SW480 (cell line): ENCODE measurements around the gene TUSC7.

Source experiments
- DNase-seq: peaks from one replicate; pipeline ENCODE4 v3.0.0-alpha.2; 2016; ENCODE audit warnings: low spot score

Gene TUSC7

GRCh38 chr3:116709479-116709878, at the start of gene TUSC7:
TUSC7 (plus strand) TSS chr3:116709779.
- DNase-seq, result no peak

GRCh38 chr3:116661196-116661595, 48.4 kb upstream of the TUSC7 start:
- DNase-seq, result no peak

DNA sequence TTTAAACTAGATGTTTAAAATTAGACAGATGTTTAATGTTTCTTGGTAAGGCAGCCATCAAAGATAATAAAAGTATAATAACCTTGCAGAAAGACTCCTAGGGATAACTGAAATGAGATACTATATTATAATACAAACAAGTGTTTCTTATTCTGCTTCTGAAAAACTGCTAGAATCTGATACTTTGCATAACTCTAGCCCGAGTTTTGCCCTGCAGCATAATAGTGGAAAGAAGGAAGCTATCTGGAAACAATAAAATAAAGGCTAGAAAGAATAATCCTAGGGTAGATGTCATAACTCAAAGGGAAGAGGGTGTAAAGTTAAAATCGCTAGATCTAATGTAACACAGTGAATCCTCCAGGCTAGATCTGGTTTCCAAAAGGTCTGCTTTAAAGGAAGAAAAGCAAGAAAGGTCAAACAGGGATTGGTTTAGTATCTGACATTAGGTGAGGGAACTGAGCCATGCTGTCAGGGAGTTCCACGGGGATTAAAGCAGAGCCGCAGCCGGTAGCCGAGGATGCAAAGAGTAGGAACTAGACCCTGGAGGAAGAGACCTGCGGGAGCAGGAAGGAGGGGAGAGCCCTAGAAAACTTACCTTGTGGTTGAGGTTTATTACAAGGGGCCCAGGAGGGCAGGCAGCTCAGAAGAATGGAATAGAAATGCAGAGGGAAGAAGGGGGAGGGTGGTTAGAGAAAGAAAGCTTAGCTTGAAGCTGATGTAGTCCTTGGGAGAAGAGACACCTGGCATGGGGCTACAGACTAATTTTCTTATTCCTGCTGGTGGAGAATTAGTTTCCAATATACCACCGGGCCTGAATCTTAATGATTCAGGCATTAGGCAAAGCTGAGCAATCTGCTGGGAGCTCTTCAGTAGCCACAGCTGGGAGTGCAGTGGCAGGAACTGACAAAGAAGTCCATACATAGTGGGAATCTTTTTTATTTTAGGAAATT, 46.1 kb upstream of the TUSC7 start:
- DNase-seq, result no peak

GRCh38 chr3:116667324-116667723, 42.3 kb upstream of the TUSC7 start:
- no peak for DNase-seq

- DNase-seq, result no peak
Measured at GRCh38 chr3:116667791-116668190, 41.8 kb upstream of the TUSC7 start.

DNA sequence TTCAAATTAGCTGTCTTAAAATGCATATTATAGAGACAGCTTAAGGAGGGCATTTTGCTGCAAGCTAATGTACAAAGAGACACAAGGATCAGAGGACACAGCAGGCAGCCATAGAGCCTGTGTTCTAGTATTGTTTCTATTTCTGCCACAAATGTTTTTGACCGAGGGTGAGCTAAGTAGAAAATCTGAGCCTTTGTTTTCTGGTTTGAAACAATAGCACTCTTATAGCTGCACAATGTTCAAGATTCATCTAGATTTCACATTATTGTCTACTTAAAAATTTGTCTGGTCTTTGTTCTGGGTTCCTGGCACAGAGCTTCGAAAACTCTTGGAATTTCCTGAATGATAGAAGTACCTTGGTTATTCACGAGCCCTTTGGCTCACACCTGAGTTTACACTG, 40.0 kb upstream of the TUSC7 start:
- no peak for DNase-seq

DNA sequence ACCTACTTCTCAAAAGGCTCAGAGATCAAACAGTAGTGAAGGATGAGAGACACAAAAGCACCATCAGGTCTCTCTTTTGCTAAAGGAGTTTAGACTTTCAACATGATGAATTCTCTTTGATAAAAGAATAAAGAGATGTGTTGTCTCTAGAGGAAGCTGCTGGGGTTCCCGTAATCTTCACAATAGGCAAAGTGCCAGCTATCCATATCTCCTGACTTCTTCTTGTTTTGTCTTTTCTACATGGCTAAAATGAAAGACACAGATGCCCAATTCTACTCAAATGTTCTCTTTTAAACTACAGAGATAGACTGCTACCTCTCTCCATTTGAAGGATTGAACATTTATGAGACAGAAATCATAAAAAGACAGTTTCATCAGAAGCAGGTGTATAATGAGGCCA, 38.4 kb upstream of the TUSC7 start:
- DNase-seq, result no peak

- no peak for DNase-seq
Measured at GRCh38 chr3:116678853-116679252, 30.7 kb upstream of the TUSC7 start.

GRCh38 chr3:116691041-116691440, 18.5 kb upstream of the TUSC7 start:
- no peak for DNase-seq

DNA sequence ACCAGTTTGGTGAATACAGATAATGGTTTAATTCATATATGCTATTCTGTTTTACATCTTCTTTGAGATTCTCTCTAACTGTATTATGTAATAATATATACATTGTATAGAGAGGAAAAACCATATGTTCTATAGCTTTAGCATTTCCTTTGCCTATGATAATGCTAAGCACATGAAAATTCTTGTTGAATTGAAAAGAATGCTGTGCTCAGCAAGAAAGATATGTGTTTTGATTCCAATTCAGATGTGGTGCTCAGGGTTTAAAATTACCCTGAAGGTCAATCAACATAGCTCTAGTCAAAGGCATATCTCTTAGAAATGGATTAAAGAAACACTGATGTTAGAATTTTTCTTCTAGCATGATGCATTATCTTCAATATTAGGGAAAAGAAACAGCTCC, 8.5 kb upstream of the TUSC7 start:
- no peak for DNase-seq

DNA sequence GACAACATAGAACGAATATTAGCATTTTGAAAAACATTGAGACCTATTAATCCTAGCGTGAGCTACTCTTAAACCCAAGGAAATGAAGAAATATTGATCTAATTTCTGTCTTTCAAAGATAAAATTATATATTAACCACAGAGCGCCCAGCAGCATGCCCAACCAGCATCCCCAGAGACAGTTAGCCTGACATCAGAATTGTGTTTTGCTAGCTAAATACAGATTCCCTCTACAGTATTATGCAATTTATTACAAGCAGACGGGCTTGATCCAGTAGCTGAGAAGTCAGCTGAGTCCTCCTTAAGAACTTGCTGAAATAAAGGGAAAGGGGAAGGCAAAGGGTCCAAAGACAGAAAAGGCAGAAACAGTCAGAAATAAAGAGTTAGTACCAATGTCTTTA, 7.2 kb upstream of the TUSC7 start:
- no peak for DNase-seq

- no peak for DNase-seq
Measured at GRCh38 chr3:116707531-116707930, 2.0 kb upstream of the TUSC7 start.

DNA sequence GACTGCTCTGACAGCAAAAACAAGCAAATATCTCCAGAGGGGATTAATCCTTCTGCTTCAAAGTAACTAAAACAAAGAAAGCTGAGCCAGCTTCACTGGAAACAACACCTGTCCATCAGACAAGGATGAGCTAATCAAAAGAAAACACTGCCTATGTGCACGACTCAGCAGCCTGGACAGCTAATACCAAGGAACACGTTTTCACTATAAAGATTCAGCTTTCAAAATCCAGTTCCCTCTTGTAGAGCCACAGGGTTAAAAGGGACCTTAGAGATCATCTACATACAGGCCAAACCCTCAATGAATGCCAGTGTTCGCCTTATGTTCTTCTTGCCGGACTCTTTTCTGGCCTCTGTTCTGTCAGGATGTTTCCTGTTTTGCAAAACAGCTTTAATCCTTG, 6.9 kb downstream of the TUSC7 start:
- DNase-seq, result no peak

GRCh38 chr3:116717566-116717965, 8.0 kb downstream of the TUSC7 start:
- DNase-seq, result no peak

GRCh38 chr3:116728454-116728853, 18.9 kb downstream of the TUSC7 start:
- no peak for DNase-seq

DNA sequence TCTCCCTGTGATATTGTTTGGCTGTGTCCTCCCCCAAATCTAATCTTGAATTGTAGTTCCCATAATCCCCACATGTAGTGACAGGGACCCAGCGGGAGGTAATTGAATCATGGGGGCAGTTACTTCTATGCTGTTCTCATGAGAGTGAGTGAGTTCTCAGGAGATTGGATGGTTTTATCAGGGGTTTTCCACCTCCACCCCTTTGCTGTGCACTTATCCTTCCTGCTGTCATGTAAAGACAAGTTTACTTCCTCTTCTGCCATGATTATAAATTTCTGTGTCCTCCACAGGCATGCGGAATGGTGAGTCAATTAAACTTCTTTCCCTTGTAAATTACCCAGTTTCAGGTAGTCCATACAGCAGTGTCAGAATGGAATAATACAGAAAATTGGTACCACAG, 24.7 kb downstream of the TUSC7 start:
- DNase-seq, result no peak

DNA sequence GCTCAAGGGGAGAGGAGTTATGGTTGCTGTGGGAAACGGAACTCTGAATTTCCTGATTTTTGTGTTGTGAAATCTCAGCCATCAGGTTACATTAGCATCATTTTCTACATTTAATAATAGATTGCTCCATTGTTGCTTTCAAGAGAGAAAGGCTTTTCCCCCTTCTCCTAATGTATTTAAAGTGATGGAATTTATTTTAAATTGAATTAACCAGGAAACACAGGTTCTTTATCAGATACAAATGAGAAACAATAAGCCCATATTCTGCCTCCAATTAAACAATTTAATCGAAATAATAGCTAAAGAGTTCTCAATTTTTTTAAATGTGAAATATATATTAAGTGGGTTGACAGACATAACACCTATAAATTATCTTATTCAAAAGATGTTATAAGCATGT, 30.1 kb downstream of the TUSC7 start:
- DNase-seq, result no peak

DNA sequence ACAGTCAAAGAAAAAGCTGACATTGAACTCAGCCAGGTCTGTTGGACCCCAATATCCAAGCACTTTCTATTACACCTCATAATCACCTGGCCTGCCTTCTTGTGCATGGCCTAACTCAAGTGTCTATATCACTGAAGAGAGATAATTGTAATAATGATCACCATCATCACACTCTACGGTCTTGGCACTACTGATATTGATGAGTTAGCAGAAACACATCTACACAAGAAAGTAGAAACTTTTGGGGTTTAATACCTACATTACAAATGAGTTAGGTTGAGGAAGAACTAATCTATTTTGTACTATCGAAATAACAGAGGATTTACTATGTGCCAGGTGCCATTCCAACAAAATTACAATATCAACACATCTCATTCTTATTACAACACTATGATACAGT, 30.7 kb downstream of the TUSC7 start:
- no peak for DNase-seq

DNA sequence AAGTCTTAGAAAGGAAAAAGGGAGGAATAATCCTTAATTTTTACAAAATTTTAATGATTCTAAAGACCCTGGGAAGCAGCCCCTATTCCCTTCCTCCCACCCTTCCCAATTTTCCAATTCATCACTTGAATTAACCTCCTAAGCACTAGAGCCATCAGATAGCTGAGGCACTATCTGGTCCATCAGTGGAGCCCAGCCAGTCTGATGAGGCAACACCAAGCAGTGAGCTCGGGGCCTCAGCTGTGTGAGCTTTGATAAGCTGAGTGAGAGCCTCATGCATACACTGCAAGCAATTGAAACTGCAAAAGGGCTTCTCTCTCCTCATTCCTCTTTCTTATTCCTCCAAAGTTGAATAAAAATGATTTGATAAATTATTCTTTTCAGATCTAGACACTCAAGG, 31.9 kb downstream of the TUSC7 start:
- no peak for DNase-seq

- no peak for DNase-seq
Measured at GRCh38 chr3:116743062-116743461, 33.5 kb downstream of the TUSC7 start.

GRCh38 chr3:116749388-116749787, 39.8 kb downstream of the TUSC7 start:
- no peak for DNase-seq

- DNase-seq, result no peak
Measured at GRCh38 chr3:116757315-116757714, 47.7 kb downstream of the TUSC7 start.

GRCh38 chr3:116759316-116759715, 49.7 kb downstream of the TUSC7 start:
- no peak for DNase-seq
